GM19351 (cell line): ENCODE results near the gene GSN.

Experiments
- ATAC-seq: cut with Tn5 transposase; IDR thresholded peaks from one replicate; pipeline ENCODE4 v1.9.1; 2021; ENCODE audit warnings: mild to moderate bottlenecking, moderate library complexity; ENCODE audit not compliant: unreplicated experiment

Gene GSN

GRCh38 chr9:121348221-121348620 is 80.3 kb downstream of the GSN start:
- ATAC-seq: no peak

- ATAC-seq: no peak
These were observed 81.0 kb downstream of the GSN start for GRCh38 chr9:121349009-121349408.

GRCh38 chr9:121350036-121350435 is 82.1 kb downstream of the GSN start:
- ATAC-seq: no peak

GRCh38 chr9:121350993-121351561 is 83.1 kb downstream of the GSN start:
- no peak for ATAC-seq

GRCh38 chr9:121353241-121354061 is 85.5 kb downstream of the GSN start:
- ATAC-seq: peak; percentile 99

- peak; percentile 2 for ATAC-seq
These were observed 86.2 kb downstream of the GSN start for GRCh38 chr9:121354141-121354540.

- no peak for ATAC-seq
These were observed 86.8 kb downstream of the GSN start for GRCh38 chr9:121354762-121355161.

- no peak for ATAC-seq
These were observed 89.0 kb downstream of the GSN start for GRCh38 chr9:121357011-121357410.

- ATAC-seq: no peak
These were observed 90.8 kb downstream of the GSN start for GRCh38 chr9:121358751-121359150.

- no peak for ATAC-seq
These were observed 91.7 kb downstream of the GSN start for GRCh38 chr9:121359351-121360294.

GRCh38 chr9:121360601-121361374 is 92.8 kb downstream of the GSN start:
- no peak for ATAC-seq

GRCh38 chr9:121362813-121363621 is 95.1 kb downstream of the GSN start:
- ATAC-seq: no peak

- no peak for ATAC-seq
These were observed 95.6 kb downstream of the GSN start for GRCh38 chr9:121363622-121363961.

GRCh38 chr9:121364077-121364476 is 96.1 kb downstream of the GSN start:
- no peak for ATAC-seq

- no peak for ATAC-seq
These were observed 96.9 kb downstream of the GSN start for GRCh38 chr9:121364886-121365285.

GRCh38 chr9:121365564-121365963 is 97.6 kb downstream of the GSN start:
- ATAC-seq: no peak

GRCh38 chr9:121366611-121367192 is 98.7 kb downstream of the GSN start:
- no peak for ATAC-seq

- ATAC-seq: no peak
These were observed 99.6 kb downstream of the GSN start for GRCh38 chr9:121367306-121368137.

GRCh38 chr9:121368138-121368522 is 100.2 kb downstream of the GSN start:
- no peak for ATAC-seq
